Astrocyte (in vitro differentiated cells and primary cell): ENCODE measurements around the gene BMX.

Experiments used
- EZH2 ChIP-seq: IDR thresholded peaks from 2 replicates; pipeline ENCODE4 v1.6.1; 2012; ENCODE audit warnings: mild to moderate bottlenecking, low read length, inconsistent platforms; ENCODE audit not compliant: insufficient read depth
- TF ChIP-seq, protein P1 (sequence below): IDR thresholded peaks from 2 replicates; pipeline ENCODE4 v1.5.1; 2011; ENCODE audit warnings: low read depth, mild to moderate bottlenecking, inconsistent platforms, low read length, moderate library complexity; ENCODE audit not compliant: insufficient read depth

GRCh38 chrX:15602761-15603160 is 102.2 kb downstream of the BMX start:
- no peak for TF ChIP-seq EZH2
- TF ChIP-seq, protein P1, sequence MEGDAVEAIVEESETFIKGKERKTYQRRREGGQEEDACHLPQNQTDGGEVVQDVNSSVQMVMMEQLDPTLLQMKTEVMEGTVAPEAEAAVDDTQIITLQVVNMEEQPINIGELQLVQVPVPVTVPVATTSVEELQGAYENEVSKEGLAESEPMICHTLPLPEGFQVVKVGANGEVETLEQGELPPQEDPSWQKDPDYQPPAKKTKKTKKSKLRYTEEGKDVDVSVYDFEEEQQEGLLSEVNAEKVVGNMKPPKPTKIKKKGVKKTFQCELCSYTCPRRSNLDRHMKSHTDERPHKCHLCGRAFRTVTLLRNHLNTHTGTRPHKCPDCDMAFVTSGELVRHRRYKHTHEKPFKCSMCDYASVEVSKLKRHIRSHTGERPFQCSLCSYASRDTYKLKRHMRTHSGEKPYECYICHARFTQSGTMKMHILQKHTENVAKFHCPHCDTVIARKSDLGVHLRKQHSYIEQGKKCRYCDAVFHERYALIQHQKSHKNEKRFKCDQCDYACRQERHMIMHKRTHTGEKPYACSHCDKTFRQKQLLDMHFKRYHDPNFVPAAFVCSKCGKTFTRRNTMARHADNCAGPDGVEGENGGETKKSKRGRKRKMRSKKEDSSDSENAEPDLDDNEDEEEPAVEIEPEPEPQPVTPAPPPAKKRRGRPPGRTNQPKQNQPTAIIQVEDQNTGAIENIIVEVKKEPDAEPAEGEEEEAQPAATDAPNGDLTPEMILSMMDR: no peak
